HUDEP-2 (cell line): ENCODE results near the gene NLRP1.

ENCODE experiments used
- DNase-seq, 76 experiments: peaks; one replicate each; lab custom pipeline; 2025; ENCODE audit not compliant: unreplicated experiment in 76 of 76; lab: John Stamatoyannopoulos, UW

NLRP1 gene

GRCh38 chr17:5558815-5559785, 25.2 kb downstream of the NLRP1 start:
- no peak for DNase-seq

- DNase-seq = no peak
These were observed 26.3 kb downstream of the NLRP1 start for GRCh38 chr17:5557990-5558389.

- no peak for DNase-seq
These were observed 26.8 kb downstream of the NLRP1 start for GRCh38 chr17:5557485-5557884.

GRCh38 chr17:5555254-5555653, 29.1 kb downstream of the NLRP1 start:
- no peak for DNase-seq

GRCh38 chr17:5553479-5553878, 30.8 kb downstream of the NLRP1 start:
- DNase-seq = no peak

GRCh38 chr17:5552841-5553240, 31.5 kb downstream of the NLRP1 start:
- no peak for DNase-seq

- no peak for DNase-seq
These were observed 39.0 kb downstream of the NLRP1 start for GRCh38 chr17:5545051-5545987.

- no peak for DNase-seq
These were observed 40.2 kb downstream of the NLRP1 start for GRCh38 chr17:5544115-5544514.

GRCh38 chr17:5541610-5542202, 42.6 kb downstream of the NLRP1 start:
- DNase-seq = no peak

- no peak for DNase-seq
These were observed 44.0 kb downstream of the NLRP1 start for GRCh38 chr17:5540321-5540720.

GRCh38 chr17:5539286-5539685, 45.0 kb downstream of the NLRP1 start:
- DNase-seq = no peak

- DNase-seq = no peak
These were observed 47.3 kb downstream of the NLRP1 start for GRCh38 chr17:5536866-5537650.

- DNase-seq = no peak
These were observed 48.9 kb downstream of the NLRP1 start for GRCh38 chr17:5535436-5535835.

- no peak for DNase-seq
These were observed 50.6 kb downstream of the NLRP1 start for GRCh38 chr17:5533486-5534315.

- no peak for DNase-seq
These were observed 51.7 kb downstream of the NLRP1 start for GRCh38 chr17:5532581-5532980.

- DNase-seq = no peak
These were observed 53.3 kb downstream of the NLRP1 start for GRCh38 chr17:5531085-5531418.

- no peak for DNase-seq
These were observed 53.8 kb downstream of the NLRP1 start for GRCh38 chr17:5530265-5531084.

GRCh38 chr17:5527601-5528250, 56.6 kb downstream of the NLRP1 start:
- no peak for DNase-seq
